D341Med (cell line): ENCODE data around the gene RNF121.

Source experiments
- DNase-seq: peaks from one replicate; pipeline ENCODE4 v3.0.0; 2012; ENCODE audit warnings: low spot score

Gene RNF121

DNA sequence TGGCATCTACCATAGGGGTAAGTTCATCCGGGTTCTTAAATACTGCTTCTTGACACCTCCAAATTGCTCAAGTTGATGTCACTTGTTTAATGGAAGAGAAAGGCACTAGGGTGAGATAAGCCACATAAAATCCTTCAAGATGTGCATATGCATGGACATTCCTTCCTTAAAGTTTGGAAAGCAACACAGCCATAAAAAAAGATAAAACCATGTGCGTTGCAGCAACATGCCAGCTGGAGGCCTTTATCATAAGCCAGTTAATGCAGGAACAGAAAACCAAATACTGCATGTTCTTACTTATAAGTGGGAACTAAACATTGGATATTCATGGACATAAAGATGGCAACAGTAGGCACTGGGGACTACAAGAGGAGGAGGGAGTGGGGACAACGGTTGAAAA is 61.9 kb downstream of the RNF121 start:
- DNase-seq: no peak

DNA sequence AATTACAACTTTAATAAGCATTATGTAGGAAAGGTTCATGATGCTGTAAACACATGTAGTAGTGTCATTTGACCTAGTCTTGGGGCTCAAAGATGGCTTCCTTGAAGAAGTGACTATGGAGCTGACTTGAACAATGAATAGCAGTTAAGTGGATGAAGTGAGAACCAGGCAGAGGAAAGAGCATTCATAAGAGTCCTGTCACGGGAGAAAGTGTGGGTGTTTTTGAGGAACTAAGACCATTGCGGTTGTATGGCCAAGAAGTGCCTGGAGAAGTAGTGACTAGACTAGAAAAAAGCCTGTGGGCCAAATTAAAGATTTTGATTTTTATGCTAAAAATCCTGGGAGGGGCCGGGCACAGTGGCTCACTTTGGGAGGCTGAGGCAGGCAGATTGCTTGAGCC is 62.6 kb downstream of the RNF121 start:
- no peak for DNase-seq

DNA sequence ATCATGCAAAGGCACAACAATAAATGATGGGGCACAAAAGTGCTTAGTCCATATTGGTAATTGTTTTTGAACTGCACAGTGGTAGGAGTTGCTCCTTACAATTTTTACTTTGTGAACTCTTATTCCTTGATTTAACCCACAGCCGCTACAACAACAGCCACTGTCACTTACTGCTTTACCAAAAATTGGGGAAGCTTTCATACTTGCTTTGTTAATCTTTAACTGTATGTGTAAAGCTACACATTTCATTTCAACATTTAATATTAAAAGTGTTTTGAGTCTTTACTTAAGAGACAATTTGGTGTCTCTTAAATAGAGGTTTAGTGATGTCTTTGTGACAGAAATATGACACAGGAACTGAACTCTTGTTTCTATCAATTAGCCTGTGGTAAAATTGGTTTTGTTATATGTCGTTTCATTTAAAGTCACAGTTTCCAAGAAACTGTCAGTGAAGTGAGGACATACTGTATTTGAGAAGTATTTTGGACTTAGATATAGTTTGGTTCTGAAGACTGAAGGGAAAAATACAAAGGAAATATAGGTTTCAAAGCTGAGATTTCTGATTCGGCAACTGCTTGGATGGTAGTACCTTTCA is 63.4 kb downstream of the RNF121 start:
- DNase-seq: no peak

DNA sequence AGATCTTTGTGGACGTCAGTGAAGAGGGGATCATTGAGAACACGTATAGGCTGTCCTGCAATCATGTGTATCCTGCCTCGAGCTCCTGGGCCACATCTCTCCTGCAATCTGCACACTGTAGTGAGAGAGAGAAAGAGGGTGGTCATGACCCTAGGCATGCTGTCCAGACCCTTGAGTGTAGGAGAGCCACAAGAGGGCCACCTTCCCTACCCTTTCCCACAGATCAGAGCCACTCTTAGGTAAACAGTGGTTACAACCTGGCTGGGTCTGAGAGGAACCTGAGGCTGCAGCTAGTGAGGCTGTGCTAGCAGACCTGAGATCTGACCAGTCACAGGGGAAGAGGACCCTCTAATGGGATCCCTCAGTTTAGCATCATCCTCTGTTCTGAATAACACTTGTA is 65.9 kb downstream of the RNF121 start:
- DNase-seq: no peak

DNA sequence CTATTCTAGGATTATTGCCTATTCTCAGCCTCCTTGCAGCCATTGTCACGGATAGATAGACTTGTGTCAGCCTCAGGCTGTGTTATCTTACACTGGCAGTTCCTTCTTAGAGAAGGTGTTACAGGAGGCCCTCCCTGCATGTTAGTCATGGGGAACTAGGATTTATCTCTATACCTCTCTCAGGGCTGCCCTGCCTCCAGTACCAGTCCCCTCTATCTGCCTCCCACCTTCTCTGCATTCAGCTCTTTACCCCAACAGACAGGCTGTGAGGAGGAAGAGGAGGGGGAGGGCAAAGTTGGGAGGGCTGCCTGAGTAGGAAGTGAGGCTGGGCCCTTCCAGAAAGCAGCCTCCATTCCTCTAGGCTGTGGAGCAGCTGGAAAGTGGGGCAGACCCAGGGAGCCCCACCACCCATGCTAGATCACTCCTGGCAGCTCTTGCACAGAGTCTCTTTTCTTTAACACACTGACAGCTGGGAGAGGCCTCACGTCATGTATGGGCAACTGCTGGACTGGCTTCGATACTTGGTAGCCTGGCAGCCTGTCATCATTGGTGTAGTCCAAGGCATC is 67.0 kb downstream of the RNF121 start:
- no peak for DNase-seq

DNA sequence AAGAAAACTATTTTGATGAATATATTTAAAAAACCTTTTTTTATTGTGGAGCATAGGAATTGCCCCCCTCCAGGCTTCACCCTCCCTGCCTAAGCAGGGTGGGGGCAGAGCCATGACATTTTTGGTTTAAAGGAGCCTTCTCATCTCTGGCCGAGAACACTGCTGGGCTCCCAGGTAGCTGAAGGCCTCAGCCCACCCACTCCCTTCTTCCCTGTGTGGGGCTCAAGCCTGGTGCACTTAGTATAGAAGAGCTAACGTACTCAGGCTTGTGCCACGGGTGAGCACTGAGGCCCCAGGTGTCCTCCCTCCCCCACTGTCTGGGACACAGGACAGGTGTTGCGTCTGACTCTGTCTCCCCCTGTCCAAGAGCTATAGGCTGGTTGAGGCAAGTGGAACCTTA is 67.7 kb downstream of the RNF121 start:
- DNase-seq: no peak

DNA sequence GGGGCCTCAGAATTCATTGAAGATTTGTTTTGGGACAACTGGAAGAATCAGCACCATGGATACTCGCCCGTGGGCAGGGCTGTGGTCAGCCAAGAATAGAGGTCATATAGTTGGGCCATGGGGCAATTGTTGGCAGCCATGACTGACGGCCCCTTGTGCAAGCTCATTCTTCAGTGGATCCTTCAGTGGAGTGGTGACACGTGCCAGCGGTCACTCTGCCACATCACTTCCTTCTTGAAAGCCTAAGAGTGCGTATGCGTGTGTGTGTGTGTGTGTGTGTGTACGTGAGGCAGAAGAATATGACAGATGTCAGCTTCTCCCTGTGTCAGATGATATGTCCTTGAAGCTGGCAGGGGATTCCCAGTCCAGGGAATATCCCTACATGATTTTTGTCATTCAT is 68.1 kb downstream of the RNF121 start:
- no peak for DNase-seq

DNA sequence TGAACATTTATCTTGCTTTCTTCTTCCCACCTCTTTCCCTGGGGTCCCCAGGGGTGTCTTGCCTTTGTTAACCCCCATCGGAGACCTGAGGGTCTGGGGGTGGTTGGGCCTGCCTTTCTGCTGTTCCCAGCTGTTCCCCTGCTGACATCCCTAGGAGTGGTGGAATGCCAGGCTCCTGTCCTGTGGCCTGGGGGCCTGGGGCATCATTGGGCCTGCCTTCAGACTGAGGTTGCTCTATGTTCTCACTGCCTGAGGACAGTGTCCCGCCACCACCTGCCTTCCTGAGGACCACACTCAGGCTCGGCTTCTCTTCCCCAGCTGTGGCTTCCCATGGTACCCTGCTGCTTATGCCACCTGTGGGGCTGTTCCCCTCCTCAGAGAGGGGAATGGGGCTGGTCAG is 68.7 kb downstream of the RNF121 start:
- DNase-seq: no peak

DNA sequence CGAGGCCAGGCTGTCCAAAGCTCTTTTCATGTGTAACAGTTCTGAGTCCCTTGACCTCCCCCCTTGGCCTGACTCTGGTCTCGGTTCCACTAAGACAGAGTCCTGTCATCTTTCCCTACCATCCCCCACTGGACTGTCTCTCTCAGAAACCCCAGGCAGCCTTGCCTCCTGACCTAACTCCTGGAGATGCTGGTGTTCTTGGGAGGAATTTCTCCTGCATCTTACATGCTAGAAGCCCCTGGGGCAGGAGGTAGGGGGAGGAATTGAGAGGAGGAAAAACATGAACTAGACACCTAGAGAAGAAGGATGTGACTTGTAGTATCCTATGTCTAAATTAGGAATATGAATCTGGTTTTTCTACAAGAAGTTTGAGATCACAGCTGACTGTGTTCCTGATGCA is 69.2 kb downstream of the RNF121 start:
- DNase-seq: no peak

DNA sequence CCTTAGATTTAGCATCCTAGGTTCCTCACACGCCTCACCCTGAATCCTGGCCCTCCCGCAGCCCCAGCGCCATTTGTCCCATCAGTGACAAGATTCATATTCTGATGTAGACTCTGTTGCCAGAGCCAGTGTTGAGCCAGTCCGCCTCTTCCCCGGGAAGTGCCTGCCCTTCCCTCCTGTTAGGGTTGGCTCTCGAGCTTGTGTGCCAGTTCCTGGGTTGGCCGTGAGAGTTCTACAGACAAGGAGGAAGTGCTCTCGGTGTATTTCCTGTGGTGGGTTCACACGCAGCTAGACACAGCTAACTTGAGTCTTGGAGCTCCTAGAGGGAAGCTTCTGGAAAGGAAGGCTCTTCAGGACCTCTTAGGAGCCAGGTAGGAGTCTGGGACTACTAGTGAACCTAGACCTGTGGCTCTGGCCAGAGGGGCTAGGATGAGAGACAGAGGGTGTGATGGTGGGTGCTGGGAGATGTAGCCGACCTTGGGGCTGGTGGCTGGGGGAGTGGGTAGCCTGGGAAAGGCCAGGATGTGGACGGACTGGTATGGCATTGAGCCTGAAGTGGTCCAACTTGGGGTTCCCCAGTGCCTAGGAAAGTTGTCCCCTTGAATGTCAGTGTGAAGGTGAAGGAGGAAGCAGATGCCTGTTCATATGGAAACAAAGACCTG is 69.9 kb downstream of the RNF121 start, which contains the start of gene IL18BP:
Gene IL18BP, plus strand, starts transcription at position 261 of the 662 bp plus-strand sequence. CDS start 1,076 bp downstream, outside the sequence.
- DNase-seq: no peak

DNA sequence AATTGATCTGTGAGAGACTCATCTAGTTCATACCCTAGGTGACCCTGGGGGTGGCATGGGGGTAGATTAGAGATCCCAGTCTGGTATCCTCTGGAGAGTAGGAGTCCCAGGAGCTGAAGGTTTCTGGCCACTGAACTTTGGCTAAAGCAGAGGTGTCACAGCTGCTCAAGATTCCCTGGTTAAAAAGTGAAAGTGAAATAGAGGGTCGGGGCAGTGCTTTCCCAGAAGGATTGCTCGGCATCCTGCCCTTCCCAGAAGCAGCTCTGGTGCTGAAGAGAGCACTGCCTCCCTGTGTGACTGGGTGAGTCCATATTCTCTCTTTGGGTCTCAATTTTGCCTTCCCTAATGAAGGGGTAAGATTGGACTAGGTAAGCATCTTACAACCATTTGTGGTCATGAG is 70.5 kb downstream of the RNF121 start:
- DNase-seq: no peak

DNA sequence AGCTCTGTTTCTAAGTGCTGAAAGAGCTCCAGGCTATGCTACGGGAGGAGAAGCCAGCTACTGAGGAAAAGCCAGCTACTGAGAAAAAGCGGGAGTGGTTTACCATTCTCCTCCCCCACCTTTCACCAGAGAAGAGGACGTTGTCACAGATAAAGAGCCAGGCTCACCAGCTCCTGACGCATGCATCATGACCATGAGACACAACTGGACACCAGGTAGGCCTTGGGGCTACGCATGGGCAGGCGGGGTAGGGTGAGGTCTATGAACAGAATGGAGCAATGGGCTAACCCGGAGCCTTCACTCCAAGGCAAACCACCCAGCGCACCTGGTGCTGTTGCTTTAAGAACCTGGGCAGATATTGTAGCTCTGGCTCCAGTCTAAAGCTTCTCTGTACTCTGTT is 71.0 kb downstream of the RNF121 start:
- no peak for DNase-seq

DNA sequence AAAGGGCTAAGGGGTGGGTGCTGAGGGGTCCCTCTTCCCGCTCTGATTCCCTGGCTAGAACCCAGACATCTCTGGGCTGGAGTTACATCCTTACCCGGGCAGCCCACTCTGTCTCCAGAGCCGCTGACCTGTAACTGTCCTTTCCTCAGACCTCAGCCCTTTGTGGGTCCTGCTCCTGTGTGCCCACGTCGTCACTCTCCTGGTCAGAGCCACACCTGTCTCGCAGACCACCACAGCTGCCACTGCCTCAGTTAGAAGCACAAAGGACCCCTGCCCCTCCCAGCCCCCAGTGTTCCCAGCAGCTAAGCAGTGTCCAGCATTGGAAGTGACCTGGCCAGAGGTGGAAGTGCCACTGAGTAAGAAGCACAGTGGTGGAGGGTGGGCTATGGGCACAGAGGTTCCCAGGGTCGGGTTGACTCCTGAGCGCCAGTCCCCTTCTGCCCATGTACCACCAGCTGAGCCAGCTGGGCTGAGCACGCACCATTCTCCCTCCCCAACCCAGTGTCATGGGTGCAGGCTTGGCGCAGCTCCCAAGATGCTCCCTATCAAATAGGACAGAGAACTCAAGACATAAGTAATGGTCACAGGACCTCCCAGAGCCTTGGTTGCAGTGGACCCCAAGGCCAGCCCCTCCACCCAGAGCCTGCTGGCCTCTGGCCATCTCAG is 71.5 kb downstream of the RNF121 start:
- DNase-seq: no peak

DNA sequence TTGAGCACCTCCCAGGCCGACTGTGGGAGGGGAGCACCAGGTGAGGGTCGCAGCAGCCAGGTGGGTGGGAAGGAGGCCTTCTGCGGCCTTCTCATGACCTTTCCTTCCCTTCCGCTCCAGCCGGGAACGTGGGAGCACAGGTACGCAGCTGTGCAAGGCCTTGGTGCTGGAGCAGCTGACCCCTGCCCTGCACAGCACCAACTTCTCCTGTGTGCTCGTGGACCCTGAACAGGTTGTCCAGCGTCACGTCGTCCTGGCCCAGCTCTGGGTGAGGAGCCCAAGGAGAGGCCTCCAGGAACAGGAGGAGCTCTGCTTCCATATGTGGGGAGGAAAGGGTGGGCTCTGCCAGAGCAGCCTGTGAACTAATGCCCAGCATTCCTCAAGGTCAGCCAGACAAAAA is 72.4 kb downstream of the RNF121 start:
- DNase-seq: no peak

DNA sequence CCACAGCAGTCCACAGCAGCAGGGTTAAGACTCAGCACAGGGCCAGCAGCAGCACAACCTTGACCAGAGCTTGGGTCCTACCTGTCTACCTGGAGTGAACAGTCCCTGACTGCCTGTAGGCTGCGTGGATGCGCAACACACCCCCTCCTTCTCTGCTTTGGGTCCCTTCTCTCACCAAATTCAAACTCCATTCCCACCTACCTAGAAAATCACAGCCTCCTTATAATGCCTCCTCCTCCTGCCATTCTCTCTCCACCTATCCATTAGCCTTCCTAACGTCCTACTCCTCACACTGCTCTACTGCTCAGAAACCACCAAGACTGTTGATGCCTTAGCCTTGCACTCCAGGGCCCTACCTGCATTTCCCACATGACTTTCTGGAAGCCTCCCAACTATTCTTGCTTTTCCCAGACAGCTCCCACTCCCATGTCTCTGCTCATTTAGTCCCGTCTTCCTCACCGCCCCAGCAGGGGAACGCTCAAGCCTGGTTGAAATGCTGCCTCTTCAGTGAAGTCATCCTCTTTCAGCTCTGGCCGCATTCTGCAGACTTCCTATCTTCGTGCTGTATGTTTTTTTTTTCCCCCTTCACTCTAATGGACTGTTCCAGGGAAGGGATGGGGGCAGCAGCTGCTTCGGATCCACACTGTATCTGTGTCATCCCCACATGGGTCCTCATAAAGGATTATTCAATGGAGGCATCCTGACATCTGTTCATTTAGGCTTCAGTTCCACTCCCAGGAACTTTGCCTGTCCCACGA is 73.2 kb downstream of the RNF121 start:
- DNase-seq: peak; percentile 67

DNA sequence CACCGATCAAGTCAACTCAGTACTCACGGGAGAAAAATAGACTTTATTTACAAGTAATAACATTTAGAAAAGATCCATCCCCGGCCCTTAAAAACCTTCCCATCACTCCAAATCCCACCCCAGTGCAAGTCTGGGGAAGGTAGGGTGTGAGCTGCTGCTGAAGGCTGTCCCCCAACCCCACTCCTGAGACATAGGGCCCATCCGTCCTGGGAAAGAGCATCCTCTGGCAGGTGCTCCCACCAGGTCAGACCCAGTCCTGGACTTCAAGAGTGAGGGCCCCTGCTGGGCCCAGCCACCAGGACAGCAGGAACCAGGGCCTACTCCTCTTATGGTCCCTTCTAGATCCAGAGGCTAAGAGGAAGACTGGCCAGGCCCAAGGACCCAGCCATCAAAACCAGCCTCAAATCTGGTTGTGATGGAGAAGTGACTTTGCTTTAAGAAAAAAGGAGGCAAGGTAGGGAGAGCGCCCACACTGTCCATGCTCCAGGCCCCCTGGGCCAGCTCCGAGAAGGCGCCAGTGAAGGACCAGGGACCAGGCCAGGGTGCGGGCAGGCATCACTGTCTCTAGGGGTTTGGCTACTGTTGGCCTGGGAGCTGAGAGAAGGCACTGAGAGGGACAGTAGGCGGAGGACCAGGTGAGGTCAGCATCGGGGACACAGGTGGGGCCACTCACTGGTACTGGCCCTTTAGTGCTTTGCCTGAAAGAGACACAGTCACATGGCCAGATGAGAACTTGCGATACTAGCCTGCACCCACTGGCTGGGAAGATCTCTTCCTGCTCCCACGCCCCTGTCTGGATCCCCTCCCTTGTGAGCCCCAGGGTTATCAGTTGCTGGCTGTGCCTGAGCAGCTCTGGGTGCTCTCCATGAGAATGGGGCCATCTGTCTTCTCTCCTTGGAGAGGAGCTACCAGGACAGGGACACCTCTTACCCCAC is 74.3 kb downstream of the RNF121 start:
- DNase-seq: no peak

DNA sequence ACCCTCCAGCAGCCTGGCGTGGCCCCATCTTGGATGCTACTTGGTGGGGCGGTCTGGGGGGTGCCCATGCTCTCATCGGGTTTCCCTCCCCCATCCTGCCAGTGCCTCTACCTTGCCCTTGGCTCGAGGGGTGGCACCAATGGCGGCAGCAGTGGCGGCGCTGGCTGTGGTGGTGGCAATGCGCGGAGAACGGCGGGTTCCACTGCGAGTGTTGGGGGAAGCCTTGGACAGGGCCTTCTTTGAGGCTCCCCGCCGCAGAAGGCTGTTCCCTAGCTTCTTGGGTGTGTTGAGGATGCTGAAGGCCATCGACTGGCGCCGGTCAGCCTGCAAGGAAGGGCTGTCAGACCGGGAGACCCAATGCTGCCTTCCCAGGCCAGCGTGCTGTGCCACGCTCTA is 74.9 kb downstream of the RNF121 start:
- no peak for DNase-seq

DNA sequence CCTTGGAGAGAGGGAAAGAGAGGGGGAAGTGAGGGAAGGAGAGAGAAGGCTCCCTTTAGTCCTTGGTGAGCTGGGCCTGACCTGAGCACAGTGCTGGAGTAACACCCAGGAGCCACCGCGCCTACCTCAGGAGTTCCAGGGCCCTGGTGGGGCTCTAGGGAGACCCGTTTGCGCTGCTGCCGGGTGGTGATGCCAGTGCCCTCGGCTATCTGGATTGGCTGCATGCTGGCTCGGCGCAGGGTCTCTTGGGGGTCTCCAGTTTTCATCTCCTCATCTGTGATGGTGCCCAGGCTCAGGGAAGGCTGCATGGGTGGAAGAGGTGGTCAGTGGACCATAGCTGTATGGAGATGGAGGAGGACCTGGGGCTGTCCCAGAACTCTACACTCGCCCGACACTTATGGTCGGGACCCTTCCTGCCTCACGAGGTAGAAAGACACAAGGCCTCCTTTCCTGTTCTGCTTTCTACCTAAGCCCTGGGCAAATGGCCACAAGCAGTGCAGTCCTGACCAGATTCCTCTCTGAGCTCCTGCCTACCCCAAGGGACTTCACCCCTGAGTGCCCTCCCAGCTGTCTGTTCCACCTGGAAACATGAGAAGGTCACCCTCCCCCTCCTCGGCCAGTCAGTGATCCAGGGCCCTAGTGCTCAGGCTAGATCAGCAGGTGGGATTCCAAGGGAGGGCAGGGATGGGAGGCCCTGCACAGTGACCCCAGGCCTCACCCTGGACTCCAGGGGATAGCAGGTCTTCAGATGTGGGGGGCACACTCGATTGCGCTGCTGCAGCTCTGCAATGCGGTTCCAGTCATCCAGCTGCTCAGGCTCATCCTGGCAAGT is 75.9 kb downstream of the RNF121 start:
- no peak for DNase-seq

DNA sequence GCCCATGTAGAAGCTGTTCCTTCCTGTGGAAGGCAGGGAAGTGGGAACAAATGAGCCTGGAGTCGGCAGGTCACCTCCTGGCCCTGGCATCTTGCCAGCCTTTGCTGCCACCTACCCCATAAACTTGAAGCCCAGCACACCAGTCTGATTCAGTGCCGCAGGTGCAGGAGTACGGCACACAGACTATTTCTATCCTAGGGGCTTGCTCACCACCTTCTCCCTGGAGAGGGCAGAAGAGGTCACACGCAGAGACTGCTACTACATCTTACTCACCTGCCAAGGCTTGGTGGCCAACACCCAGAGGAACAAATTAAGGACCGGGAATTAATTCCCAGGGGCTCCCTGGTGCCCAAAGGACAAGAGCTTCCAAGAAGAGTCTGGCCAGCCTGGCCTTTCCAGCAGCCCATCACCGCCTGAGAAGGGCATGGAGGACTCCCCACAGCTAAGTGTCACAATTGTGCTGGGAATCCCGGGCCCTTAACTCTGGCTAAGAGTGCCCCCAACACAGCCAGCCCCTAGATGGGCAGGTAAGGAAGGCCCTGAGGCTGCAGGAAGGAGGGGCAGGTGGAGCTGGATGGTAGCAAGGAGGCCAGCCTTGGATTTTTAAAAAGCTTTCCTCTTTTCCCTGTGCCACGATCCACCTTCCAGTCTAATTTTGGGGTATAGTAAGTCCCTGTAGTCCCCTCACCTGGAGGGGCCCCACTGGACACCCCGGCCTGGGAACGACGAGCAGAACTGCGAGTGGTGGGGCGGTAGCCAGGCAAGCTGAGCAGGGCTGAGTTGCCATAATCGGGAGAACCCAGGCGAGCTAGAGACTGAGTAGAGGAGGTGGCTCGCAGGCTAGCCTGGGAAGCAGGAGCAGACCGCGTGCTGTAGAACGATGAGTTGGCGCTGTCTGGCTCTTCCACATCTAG is 76.8 kb downstream of the RNF121 start:
- DNase-seq: no peak
